Measurements from ENCODE around the gene ARID2. TPM values are rescaled to one million over a fixed set of nuclear protein-coding genes. Genes with fewer than 3 reads are reported as not detected.

Gene ARID2
- total and polyA plus RNA-seq, 9 of the 15 experiments (the other 6 are each of a cell fraction or from before 2014, with no cell fraction given) = 13.4 to 41.6 (median 29.4) TPM

GRCh38 chr12:45725631-45726602 is 3.6 kb upstream of the ARID2 start (continued):
- peak; percentile 8; the same call in 1 of the 2 replicates for TF ChIP-seq GABPA (tag; conservative IDR thresholded peaks at IDR 0.05; ENCODE audit: low read depth)
- TF ChIP-seq L3MBTL2 (IDR thresholded peaks at IDR 0.05) = no peak
- TF ChIP-seq GATAD2B (IDR thresholded peaks at IDR 0.05; ENCODE audit: borderline replicate concordance) = peak; percentile 65; the same call in 1 of the 2 replicates
- TF ChIP-seq MEIS2 (IDR thresholded peaks at IDR 0.05; ENCODE audit: partially characterized antibody) = peak; percentile 92
- TF ChIP-seq, protein P1, sequence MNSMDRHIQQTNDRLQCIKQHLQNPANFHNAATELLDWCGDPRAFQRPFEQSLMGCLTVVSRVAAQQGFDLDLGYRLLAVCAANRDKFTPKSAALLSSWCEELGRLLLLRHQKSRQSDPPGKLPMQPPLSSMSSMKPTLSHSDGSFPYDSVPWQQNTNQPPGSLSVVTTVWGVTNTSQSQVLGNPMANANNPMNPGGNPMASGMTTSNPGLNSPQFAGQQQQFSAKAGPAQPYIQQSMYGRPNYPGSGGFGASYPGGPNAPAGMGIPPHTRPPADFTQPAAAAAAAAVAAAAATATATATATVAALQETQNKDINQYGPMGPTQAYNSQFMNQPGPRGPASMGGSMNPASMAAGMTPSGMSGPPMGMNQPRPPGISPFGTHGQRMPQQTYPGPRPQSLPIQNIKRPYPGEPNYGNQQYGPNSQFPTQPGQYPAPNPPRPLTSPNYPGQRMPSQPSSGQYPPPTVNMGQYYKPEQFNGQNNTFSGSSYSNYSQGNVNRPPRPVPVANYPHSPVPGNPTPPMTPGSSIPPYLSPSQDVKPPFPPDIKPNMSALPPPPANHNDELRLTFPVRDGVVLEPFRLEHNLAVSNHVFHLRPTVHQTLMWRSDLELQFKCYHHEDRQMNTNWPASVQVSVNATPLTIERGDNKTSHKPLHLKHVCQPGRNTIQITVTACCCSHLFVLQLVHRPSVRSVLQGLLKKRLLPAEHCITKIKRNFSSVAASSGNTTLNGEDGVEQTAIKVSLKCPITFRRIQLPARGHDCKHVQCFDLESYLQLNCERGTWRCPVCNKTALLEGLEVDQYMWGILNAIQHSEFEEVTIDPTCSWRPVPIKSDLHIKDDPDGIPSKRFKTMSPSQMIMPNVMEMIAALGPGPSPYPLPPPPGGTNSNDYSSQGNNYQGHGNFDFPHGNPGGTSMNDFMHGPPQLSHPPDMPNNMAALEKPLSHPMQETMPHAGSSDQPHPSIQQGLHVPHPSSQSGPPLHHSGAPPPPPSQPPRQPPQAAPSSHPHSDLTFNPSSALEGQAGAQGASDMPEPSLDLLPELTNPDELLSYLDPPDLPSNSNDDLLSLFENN (IDR thresholded peaks at IDR 0.05; ENCODE audit: low read depth in 2 of 2, low read length in 2 of 2) = no peak
- TF ChIP-seq SMARCE1 (IDR thresholded peaks at IDR 0.05) = peak; percentile 81
- TF ChIP-seq RREB1 (CRISPR knock-in tag; IDR thresholded peaks at IDR 0.05) = no peak
- TF ChIP-seq MLX (CRISPR knock-in tag; conservative IDR thresholded peaks at IDR 0.05) = no peak
- TF ChIP-seq AFF4 (CRISPR knock-in tag; IDR thresholded peaks at IDR 0.05) = no peak
- TF ChIP-seq RBM34 (IDR thresholded peaks at IDR 0.05; ENCODE audit: borderline replicate concordance, insufficient read depth, low read length) = no peak
